Measurements from ENCODE around the gene PNMA1. TPM values are rescaled to one million over a fixed set of nuclear protein-coding genes. Genes with fewer than 3 reads are reported as not detected.

The PNMA1 gene
- total and polyA plus RNA-seq, 2 of the 13 experiments (the other 11 are each of a cell fraction or from before 2014, with no cell fraction given): 7.0 to 8.3 TPM

DNA sequence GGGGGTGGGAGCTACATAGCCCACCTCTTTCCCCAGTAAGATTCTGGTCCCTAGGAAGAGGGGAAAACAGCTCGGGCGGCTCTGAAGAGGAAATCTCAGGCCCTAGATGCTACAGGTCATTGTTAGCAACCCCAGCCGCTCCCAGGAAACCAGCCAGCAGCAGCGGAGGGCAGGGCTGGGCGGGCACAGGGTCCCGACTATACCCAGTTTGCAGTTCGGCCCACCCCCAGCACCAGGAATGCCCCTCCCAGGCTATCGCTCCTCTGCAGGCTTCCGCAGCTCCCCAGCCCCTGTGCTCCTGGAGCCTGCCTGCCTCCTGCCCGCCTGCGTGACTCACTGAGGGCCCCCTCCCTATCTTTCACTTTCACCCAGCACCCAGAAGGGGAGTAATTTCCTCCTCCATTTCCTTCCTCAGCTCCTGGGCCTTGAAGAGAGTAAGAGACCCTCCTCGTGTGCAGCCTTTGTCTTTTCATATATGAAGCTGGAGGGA is 27.2 kb upstream of the PNMA1 start (continued):
- TF ChIP-seq ZNF431 (CRISPR knock-in tag; IDR thresholded peaks at IDR 0.05; ENCODE audit: borderline replicate concordance, low read depth): no peak
- peak; percentile 82 for TF ChIP-seq FOSL2 (CRISPR knock-in tag; IDR thresholded peaks at IDR 0.05)
- TF ChIP-seq, protein P1, sequence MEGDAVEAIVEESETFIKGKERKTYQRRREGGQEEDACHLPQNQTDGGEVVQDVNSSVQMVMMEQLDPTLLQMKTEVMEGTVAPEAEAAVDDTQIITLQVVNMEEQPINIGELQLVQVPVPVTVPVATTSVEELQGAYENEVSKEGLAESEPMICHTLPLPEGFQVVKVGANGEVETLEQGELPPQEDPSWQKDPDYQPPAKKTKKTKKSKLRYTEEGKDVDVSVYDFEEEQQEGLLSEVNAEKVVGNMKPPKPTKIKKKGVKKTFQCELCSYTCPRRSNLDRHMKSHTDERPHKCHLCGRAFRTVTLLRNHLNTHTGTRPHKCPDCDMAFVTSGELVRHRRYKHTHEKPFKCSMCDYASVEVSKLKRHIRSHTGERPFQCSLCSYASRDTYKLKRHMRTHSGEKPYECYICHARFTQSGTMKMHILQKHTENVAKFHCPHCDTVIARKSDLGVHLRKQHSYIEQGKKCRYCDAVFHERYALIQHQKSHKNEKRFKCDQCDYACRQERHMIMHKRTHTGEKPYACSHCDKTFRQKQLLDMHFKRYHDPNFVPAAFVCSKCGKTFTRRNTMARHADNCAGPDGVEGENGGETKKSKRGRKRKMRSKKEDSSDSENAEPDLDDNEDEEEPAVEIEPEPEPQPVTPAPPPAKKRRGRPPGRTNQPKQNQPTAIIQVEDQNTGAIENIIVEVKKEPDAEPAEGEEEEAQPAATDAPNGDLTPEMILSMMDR (CRISPR knock-in tag; IDR thresholded peaks at IDR 0.05): peak; percentile 19; the same call in 1 of the 2 replicates
- TF ChIP-seq, protein P2, sequence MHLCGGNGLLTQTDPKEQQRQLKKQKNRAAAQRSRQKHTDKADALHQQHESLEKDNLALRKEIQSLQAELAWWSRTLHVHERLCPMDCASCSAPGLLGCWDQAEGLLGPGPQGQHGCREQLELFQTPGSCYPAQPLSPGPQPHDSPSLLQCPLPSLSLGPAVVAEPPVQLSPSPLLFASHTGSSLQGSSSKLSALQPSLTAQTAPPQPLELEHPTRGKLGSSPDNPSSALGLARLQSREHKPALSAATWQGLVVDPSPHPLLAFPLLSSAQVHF (CRISPR knock-in tag; IDR thresholded peaks at IDR 0.05): no peak
- peak; percentile 53; the same call in 1 of the 2 replicates for TF ChIP-seq ELF3 (CRISPR knock-in tag; IDR thresholded peaks at IDR 0.05)
- TF ChIP-seq RBM22 (optimal IDR thresholded peaks at IDR 0.05; ENCODE audit: low read length): no peak
- TF ChIP-seq SRSF1 (optimal IDR thresholded peaks at IDR 0.05; ENCODE audit: low read depth, low read length): peak; percentile 45
- TF ChIP-seq, protein P3, sequence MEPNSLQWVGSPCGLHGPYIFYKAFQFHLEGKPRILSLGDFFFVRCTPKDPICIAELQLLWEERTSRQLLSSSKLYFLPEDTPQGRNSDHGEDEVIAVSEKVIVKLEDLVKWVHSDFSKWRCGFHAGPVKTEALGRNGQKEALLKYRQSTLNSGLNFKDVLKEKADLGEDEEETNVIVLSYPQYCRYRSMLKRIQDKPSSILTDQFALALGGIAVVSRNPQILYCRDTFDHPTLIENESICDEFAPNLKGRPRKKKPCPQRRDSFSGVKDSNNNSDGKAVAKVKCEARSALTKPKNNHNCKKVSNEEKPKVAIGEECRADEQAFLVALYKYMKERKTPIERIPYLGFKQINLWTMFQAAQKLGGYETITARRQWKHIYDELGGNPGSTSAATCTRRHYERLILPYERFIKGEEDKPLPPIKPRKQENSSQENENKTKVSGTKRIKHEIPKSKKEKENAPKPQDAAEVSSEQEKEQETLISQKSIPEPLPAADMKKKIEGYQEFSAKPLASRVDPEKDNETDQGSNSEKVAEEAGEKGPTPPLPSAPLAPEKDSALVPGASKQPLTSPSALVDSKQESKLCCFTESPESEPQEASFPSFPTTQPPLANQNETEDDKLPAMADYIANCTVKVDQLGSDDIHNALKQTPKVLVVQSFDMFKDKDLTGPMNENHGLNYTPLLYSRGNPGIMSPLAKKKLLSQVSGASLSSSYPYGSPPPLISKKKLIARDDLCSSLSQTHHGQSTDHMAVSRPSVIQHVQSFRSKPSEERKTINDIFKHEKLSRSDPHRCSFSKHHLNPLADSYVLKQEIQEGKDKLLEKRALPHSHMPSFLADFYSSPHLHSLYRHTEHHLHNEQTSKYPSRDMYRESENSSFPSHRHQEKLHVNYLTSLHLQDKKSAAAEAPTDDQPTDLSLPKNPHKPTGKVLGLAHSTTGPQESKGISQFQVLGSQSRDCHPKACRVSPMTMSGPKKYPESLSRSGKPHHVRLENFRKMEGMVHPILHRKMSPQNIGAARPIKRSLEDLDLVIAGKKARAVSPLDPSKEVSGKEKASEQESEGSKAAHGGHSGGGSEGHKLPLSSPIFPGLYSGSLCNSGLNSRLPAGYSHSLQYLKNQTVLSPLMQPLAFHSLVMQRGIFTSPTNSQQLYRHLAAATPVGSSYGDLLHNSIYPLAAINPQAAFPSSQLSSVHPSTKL (CRISPR knock-in tag; IDR thresholded peaks at IDR 0.05): no peak
- no peak for TF ChIP-seq ZNF3 (CRISPR knock-in tag; IDR thresholded peaks at IDR 0.05)
- TF ChIP-seq NFE2L1 (CRISPR knock-in tag; IDR thresholded peaks at IDR 0.05; ENCODE audit: borderline replicate concordance): peak; percentile 5; the same call in 1 of the 2 replicates
- TF ChIP-seq, protein P4, sequence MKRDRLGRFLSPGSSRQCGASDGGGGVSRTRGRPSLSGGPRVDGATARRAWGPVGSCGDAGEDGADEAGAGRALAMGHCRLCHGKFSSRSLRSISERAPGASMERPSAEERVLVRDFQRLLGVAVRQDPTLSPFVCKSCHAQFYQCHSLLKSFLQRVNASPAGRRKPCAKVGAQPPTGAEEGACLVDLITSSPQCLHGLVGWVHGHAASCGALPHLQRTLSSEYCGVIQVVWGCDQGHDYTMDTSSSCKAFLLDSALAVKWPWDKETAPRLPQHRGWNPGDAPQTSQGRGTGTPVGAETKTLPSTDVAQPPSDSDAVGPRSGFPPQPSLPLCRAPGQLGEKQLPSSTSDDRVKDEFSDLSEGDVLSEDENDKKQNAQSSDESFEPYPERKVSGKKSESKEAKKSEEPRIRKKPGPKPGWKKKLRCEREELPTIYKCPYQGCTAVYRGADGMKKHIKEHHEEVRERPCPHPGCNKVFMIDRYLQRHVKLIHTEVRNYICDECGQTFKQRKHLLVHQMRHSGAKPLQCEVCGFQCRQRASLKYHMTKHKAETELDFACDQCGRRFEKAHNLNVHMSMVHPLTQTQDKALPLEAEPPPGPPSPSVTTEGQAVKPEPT (CRISPR knock-in tag; IDR thresholded peaks at IDR 0.05; ENCODE audit: low read depth): no peak
- TF ChIP-seq, protein P5, sequence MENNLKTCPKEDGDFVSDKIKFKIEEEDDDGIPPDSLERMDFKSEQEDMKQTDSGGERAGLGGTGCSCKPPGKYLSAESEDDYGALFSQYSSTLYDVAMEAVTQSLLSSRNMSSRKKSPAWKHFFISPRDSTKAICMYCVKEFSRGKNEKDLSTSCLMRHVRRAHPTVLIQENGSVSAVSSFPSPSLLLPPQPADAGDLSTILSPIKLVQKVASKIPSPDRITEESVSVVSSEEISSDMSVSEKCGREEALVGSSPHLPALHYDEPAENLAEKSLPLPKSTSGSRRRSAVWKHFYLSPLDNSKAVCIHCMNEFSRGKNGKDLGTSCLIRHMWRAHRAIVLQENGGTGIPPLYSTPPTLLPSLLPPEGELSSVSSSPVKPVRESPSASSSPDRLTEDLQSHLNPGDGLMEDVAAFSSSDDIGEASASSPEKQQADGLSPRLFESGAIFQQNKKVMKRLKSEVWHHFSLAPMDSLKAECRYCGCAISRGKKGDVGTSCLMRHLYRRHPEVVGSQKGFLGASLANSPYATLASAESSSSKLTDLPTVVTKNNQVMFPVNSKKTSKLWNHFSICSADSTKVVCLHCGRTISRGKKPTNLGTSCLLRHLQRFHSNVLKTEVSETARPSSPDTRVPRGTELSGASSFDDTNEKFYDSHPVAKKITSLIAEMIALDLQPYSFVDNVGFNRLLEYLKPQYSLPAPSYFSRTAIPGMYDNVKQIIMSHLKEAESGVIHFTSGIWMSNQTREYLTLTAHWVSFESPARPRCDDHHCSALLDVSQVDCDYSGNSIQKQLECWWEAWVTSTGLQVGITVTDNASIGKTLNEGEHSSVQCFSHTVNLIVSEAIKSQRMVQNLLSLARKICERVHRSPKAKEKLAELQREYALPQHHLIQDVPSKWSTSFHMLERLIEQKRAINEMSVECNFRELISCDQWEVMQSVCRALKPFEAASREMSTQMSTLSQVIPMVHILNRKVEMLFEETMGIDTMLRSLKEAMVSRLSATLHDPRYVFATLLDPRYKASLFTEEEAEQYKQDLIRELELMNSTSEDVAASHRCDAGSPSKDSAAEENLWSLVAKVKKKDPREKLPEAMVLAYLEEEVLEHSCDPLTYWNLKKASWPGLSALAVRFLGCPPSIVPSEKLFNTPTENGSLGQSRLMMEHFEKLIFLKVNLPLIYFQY (CRISPR knock-in tag; IDR thresholded peaks at IDR 0.05; ENCODE audit: borderline replicate concordance): no peak
- TF ChIP-seq, protein P6, sequence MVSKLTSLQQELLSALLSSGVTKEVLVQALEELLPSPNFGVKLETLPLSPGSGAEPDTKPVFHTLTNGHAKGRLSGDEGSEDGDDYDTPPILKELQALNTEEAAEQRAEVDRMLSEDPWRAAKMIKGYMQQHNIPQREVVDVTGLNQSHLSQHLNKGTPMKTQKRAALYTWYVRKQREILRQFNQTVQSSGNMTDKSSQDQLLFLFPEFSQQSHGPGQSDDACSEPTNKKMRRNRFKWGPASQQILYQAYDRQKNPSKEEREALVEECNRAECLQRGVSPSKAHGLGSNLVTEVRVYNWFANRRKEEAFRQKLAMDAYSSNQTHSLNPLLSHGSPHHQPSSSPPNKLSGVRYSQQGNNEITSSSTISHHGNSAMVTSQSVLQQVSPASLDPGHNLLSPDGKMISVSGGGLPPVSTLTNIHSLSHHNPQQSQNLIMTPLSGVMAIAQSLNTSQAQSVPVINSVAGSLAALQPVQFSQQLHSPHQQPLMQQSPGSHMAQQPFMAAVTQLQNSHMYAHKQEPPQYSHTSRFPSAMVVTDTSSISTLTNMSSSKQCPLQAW (CRISPR knock-in tag; IDR thresholded peaks at IDR 0.05): 0 out of 2 replicates have a peak, but pooled peaks have one; percentile 25
- no peak for TF ChIP-seq HOXA9 (CRISPR knock-in tag; IDR thresholded peaks at IDR 0.05; ENCODE audit: borderline replicate concordance)

Measured in HepG2 (cell line).